Urinary bladder (tissue), 4 donors: Measurements from ENCODE around the gene TM7SF3. TPM values are rescaled to one million over a fixed set of nuclear protein-coding genes. Genes with fewer than 3 reads are reported as not detected.
"Not testable (repeated sequence)": the region's sequence is repeated elsewhere in the genome, so short reads cannot be mapped to it uniquely, and the experiment has no call there.

Experiments
- DNase-seq: peaks from one replicate; pipeline ENCODE4 v3.0.0-alpha.2; 2015; ENCODE audit errors: extremely low spot score
- H3K27ac ChIP-seq: one replicate; pipeline ENCODE4 v1.5.1; 2013; ENCODE audit warnings: low read depth, mild to moderate bottlenecking, moderate library complexity
- H3K36me3 ChIP-seq: one replicate; pipeline ENCODE4 v1.6.1; 2013; ENCODE audit warnings: mild to moderate bottlenecking, moderate library complexity; ENCODE audit not compliant: insufficient read depth
- H3K4me1 ChIP-seq: one replicate; pipeline ENCODE4 v1.6.1; 2013; ENCODE audit warnings: mild to moderate bottlenecking, moderate library complexity; ENCODE audit not compliant: insufficient read depth
- H3K4me3 ChIP-seq: one replicate; pipeline ENCODE4 v1.5.1; 2013; ENCODE audit warnings: low read depth, low read length
- WGBS: extraction: QIAGEN DNeasy Blood & Tissue Kit; methylation state at CpG from one replicate; pipeline ENCODE4 v1.1.7; 2013; 5-methylcytosine and 5-hydroxymethylcytosine counted together
- polyA plus RNA-seq: library from polyadenylated mRNA; stranded (reverse); fragments of 200-250 nt; gene quantifications from one replicate; pipeline ENCODE4 v1.2.3, GENCODE V29; 2013
- total RNA-seq: library from RNA; depleted of rRNA; stranded (reverse); fragments of >200 nt; gene quantifications from one replicate; pipeline ENCODE4 v1.2.3, GENCODE V29; 2014
- donor health status: healthy with polysubstance abuse.
- donor health status: healthy.

Gene TM7SF3
- total and polyA plus RNA-seq, 2 donors = 34.8 to 72.3 TPM

- H3K4me1 ChIP-seq = no peaks in the 10 kb centered on the region
- no peak for DNase-seq
- peaks cover 3% of the 10 kb centered on the region for H3K36me3 ChIP-seq
These were observed 17.3 kb upstream of the TM7SF3 start for GRCh38 chr12:27031531-27031930.

GRCh38 chr12:27026257-27026656 is 12.1 kb upstream of the TM7SF3 start:
- no peak for DNase-seq
- Histone ChIP-seq H3K4me1 (peaks cover 2% of the 10 kb centered on the region), H3K27ac (no peak overlapping the region), H3K36me3 (no peaks in the 10 kb centered on the region), H3K4me3 (no peak overlapping the region)

More at GRCh38 chr12:27031531-27031930, 17.3 kb upstream of the TM7SF3 start:
- 91% methylated on average over 3 of the region's 3 CpGs for WGBS
- H3K27ac ChIP-seq = no peak overlapping the region
- no peak overlapping the region for H3K4me3 ChIP-seq

- Histone ChIP-seq H3K4me3 (no peak overlapping the region), H3K4me1 (peaks cover 2% of the 10 kb centered on the region), H3K36me3 (no peaks in the 10 kb centered on the region), H3K27ac (no peak overlapping the region)
- 66% methylated on average over 1 of the region's 1 CpG for WGBS
- no peak for DNase-seq
These were observed 10.9 kb upstream of the TM7SF3 start for GRCh38 chr12:27025116-27025515.

GRCh38 chr12:27024291-27024690 is 10.1 kb upstream of the TM7SF3 start:
- no peak overlapping the region for H3K4me3 ChIP-seq
- 41% methylated on average over 1 of the region's 1 CpG for WGBS

GRCh38 chr12:27020761-27021160 is 6.6 kb upstream of the TM7SF3 start:
- WGBS = 89% methylated on average over 2 of the region's 2 CpGs
- Histone ChIP-seq H3K4me3 (no peak overlapping the region), H3K4me1 (peaks cover 2% of the 10 kb centered on the region), H3K36me3 (no peaks in the 10 kb centered on the region), H3K27ac (no peak overlapping the region)
- no peak for DNase-seq

More at GRCh38 chr12:27024291-27024690, 10.1 kb upstream of the TM7SF3 start:
- H3K36me3 ChIP-seq = no peaks in the 10 kb centered on the region
- DNase-seq = no peak
- H3K4me1 ChIP-seq = peaks cover 2% of the 10 kb centered on the region
- H3K27ac ChIP-seq = no peak overlapping the region

GRCh38 chr12:27018037-27018436 is 3.9 kb upstream of the TM7SF3 start:
- DNase-seq = no peak
- Histone ChIP-seq H3K4me3 (no peak overlapping the region), H3K36me3 (no peaks in the 10 kb centered on the region), H3K4me1 (no peaks in the 10 kb centered on the region), H3K27ac (no peak overlapping the region)
- 77% methylated on average over 1 of the region's 1 CpG for WGBS

GRCh38 chr12:27017163-27017823 is 3.1 kb upstream of the TM7SF3 start:
- H3K36me3 ChIP-seq, DNase-seq, H3K27ac ChIP-seq, H3K4me3 ChIP-seq, H3K4me1 ChIP-seq: not testable (repeated sequence)
- 56% methylated on average over 5 of the region's 5 CpGs for WGBS

GRCh38 chr12:27015730-27016076 is 1.5 kb upstream of the TM7SF3 start:
- DNase-seq = no peak
- WGBS = 15% methylated on average over 2 of the region's 2 CpGs
- no peak overlapping the region for H3K27ac ChIP-seq

GRCh38 chr12:27014859-27015729 is 910 bp upstream of the TM7SF3 start:
- Histone ChIP-seq H3K4me3 (peak overlapping the region; percentile 88), H3K4me1 (no peaks in the 10 kb centered on the region), H3K36me3 (no peaks in the 10 kb centered on the region), H3K27ac (peak overlapping the region; percentile 84)
- 55% methylated on average over 12 of the region's 12 CpGs for WGBS
- no peak for DNase-seq

More at GRCh38 chr12:27015730-27016076, 1.5 kb upstream of the TM7SF3 start:
- Histone ChIP-seq H3K4me3 (no peak overlapping the region), H3K36me3 (no peaks in the 10 kb centered on the region), H3K4me1 (no peaks in the 10 kb centered on the region)

- Histone ChIP-seq H3K36me3 (no peaks in the 10 kb centered on the region), H3K27ac (peak overlapping the region; percentile 48), H3K4me3 (peak overlapping the region; percentile 88), H3K4me1 (no peaks in the 10 kb centered on the region)
- DNase-seq = no peak
- WGBS = under 1% methylated on average over 13 of the region's 13 CpGs
These were observed 536 bp downstream of the TM7SF3 start for GRCh38 chr12:27013611-27014084.

- WGBS = 77% methylated on average over 5 of the region's 5 CpGs
- H3K27ac ChIP-seq = no peak overlapping the region
- H3K4me3 ChIP-seq = no peak overlapping the region
- H3K36me3 ChIP-seq = no peaks in the 10 kb centered on the region
- no peaks in the 10 kb centered on the region for H3K4me1 ChIP-seq
- DNase-seq = no peak
These were observed 1.3 kb downstream of the TM7SF3 start for GRCh38 chr12:27012982-27013255.

- Histone ChIP-seq H3K4me3 (no peak overlapping the region), H3K27ac (no peak overlapping the region), H3K4me1 (no peaks in the 10 kb centered on the region), H3K36me3 (no peaks in the 10 kb centered on the region)
- DNase-seq = no peak
- WGBS = 86% methylated on average over 14 of the region's 14 CpGs
These were observed 1.8 kb downstream of the TM7SF3 start for GRCh38 chr12:27012239-27012981.

GRCh38 chr12:27009881-27010301 is 4.3 kb downstream of the TM7SF3 start:
- Histone ChIP-seq H3K27ac (no peak overlapping the region), H3K4me3 (no peak overlapping the region), H3K4me1 (no peaks in the 10 kb centered on the region), H3K36me3 (no peaks in the 10 kb centered on the region)
- no peak for DNase-seq
- WGBS = 40% methylated on average over 1 of the region's 1 CpG
